ENCODE measurements around the gene NSUN2.

The NSUN2 gene

DNA sequence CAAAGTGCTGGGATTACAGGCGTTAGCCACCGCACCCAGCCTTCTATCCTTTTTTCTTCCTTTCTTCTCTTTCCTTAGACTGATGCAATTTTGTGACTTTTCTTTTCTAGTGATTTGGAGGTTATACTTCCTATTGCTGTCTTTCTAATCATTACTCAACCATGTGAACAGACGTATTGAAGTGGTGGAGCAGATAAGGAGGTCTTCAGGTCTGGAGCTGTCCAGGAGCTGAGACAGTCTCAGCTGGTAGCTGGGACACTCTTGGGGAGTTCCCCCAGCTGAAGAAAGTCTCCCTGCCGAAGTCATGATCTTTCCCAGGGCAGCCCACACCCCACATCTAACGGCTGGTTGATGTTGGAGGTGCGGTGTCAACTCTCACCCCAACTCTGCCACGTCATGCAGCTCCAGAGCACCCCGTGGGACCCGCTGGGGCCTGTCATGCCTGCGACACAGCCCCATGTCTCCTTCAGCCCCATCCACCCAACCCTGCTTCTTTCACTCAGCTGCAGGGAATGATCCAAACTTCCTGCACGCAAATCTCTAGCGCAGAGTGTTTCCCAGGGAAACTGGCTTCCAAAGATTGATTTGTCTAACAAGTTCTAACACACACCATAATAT lies 41.1 kb downstream of the NSUN2 start:
- TF ChIP-seq, protein P1, sequence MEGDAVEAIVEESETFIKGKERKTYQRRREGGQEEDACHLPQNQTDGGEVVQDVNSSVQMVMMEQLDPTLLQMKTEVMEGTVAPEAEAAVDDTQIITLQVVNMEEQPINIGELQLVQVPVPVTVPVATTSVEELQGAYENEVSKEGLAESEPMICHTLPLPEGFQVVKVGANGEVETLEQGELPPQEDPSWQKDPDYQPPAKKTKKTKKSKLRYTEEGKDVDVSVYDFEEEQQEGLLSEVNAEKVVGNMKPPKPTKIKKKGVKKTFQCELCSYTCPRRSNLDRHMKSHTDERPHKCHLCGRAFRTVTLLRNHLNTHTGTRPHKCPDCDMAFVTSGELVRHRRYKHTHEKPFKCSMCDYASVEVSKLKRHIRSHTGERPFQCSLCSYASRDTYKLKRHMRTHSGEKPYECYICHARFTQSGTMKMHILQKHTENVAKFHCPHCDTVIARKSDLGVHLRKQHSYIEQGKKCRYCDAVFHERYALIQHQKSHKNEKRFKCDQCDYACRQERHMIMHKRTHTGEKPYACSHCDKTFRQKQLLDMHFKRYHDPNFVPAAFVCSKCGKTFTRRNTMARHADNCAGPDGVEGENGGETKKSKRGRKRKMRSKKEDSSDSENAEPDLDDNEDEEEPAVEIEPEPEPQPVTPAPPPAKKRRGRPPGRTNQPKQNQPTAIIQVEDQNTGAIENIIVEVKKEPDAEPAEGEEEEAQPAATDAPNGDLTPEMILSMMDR (IDR thresholded peaks at IDR 0.05; ENCODE audit: low read depth, low read length): no peak
- H3K4me3 ChIP-seq (ENCODE audit: low read depth, low read length): no peak overlapping the region
- in situ Hi-C loops (cut with HindIII; ENCODE audit: low sequenced_read_pairs): no loop called here
- DNase-seq (ENCODE audit: low read depth, low spot score): no peak

DNA sequence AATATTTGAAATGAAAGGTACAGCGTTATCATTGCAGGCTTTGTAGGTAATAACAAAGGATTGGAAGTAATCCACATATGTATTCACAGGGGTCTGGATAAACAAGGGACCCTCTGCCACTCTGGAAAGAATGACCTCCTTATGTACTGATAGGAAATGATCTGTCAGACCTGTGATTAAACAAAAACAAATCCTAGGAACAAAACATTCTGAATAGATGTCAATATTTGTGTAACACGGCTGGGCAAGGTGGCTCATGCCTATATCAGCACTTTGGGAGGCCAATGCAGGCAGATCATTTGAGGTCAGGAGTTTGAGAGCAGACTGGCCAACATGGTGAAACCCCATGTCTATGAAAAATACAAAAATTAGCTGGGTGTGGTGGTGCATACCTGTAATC lies 42.3 kb downstream of the NSUN2 start:
- no peak overlapping the region for H3K4me3 ChIP-seq (ENCODE audit: low read depth, low read length)
- TF ChIP-seq, protein P1 (IDR thresholded peaks at IDR 0.05; ENCODE audit: low read depth, low read length): no peak
- no peak for DNase-seq (ENCODE audit: low read depth, low spot score)
- in situ Hi-C loops (cut with HindIII; ENCODE audit: low sequenced_read_pairs): no loop called here

DNA sequence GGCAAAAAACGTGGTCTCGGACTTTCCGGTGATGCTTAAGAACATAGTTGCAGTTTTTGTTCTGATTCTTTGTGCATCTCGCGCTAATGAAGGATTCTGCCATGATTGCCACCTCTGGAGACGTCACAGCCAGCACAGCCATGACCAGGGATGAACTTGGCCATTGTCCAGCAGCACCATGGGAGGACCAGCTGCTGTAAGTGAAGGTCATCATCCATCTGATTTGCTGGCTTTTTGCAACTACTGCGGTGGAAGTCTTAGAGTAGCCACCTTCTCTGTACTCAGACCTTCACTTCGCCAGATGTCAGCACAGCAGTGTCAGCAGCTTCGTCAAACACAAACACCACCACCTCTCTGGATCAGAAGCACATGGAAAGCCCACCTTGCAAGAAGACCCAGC lies 45.7 kb downstream of the NSUN2 start:
- in situ Hi-C loops (cut with HindIII; ENCODE audit: low sequenced_read_pairs): no loop called here
- H3K4me3 ChIP-seq (ENCODE audit: low read depth, low read length): no peak overlapping the region
- no peak for DNase-seq (ENCODE audit: low read depth, low spot score)
- TF ChIP-seq, protein P1 (IDR thresholded peaks at IDR 0.05; ENCODE audit: low read depth, low read length): no peak

DNA sequence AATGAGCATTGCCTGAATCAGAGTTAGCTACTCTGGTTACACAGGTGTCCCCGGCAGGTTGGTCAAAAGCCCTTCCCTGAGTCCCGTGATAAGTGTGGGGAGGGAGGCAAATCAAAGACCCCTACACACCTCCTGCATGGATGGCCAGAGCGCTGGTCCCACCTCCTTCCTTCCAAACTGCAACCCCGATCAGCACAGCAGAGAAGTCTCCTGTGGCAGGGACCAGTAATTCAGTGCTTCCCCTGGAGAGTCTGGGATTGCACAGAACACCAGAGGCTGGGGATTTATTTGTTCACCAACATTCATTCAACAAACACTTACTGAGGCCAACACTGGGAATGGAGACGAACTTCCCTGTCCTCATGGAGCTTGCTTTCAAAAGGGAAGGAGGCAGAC lies 46.2 kb downstream of the NSUN2 start:
- no peak for DNase-seq (ENCODE audit: low read depth, low spot score)
- in situ Hi-C loops (cut with HindIII; ENCODE audit: low sequenced_read_pairs): no loop called here
- TF ChIP-seq, protein P1 (IDR thresholded peaks at IDR 0.05; ENCODE audit: low read depth, low read length): no peak

DNA sequence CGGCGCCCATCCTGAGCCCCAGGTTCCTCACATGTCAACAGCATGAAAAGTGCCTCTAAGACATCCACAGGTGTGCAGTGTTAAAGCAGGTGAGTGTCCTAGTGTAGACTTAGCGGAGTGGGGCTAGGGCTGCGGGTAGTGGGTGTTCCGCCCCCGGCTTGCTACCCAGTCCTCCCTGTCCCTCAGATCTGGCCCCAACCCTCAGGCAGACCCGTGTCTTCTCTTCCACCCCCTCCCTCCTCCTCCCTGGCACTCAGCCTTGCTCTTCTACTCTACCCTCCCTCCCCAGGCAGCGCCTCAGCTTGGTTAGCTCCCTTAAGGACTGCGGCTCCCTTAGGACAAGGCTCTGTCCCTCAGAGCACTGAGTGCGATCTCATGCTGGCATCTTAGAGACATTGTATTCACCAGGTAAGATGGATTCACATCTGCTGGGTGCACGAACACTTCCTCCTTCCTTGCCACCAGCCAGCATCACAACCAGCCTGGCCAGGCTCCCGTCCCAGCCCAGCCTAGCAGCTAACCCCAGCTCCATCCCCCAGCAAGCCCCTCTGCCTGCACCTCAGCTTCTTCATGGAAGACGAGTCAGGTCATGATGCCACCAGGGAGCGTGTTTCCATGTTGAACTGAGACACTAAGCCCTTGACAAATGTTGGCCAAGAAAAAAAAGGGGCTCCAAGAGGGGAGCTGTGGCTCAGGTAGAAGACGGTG lies 46.8 kb downstream of the NSUN2 start:
- TF ChIP-seq, protein P1 (IDR thresholded peaks at IDR 0.05; ENCODE audit: low read depth, low read length): no peak
- in situ Hi-C loops (cut with HindIII; ENCODE audit: low sequenced_read_pairs): no loop called here
- DNase-seq (ENCODE audit: low read depth, low spot score): no peak

More for the DNA sequence above, 46.2 kb downstream of the NSUN2 start:
- no peak overlapping the region for H3K4me3 ChIP-seq (ENCODE audit: low read depth, low read length)

DNA sequence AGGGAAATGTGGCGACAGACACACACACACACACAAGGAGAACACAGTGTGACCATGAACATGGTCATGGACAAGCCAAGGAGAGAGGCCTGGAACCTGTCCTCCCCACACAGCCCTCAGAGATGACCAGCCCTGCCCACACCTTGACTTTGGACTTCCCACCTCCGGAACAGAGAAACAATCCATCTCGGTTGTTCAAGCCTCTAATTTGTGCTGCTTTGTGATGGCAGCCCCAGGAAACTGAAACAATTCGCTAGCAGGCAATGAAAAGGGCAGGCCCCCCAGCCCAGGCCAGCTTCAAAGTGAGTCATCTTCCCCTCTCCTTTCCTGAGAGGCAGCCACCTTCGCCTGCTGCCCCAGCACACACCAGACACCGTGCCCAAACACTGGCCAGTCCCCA lies 47.7 kb downstream of the NSUN2 start:
- TF ChIP-seq, protein P1 (IDR thresholded peaks at IDR 0.05; ENCODE audit: low read depth, low read length): no peak
- DNase-seq (ENCODE audit: low read depth, low spot score): no peak
- no peak overlapping the region for H3K4me3 ChIP-seq (ENCODE audit: low read depth, low read length)
- in situ Hi-C loops (cut with HindIII; ENCODE audit: low sequenced_read_pairs): no loop called here

More for the DNA sequence above, 46.8 kb downstream of the NSUN2 start:
- no peak overlapping the region for H3K4me3 ChIP-seq (ENCODE audit: low read depth, low read length)
